ENCODE results near the gene TSPEAR. TPM values are rescaled to one million over a fixed set of nuclear protein-coding genes. Genes with fewer than 3 reads are reported as not detected.
A peak's percentile ranks its signal among the peaks of the same experiment; 100 is the strongest.
"Not testable (repeated sequence)": the region's sequence is repeated elsewhere in the genome, so short reads cannot be mapped to it uniquely, and the experiment has no call there.

TSPEAR gene
- polyA plus RNA-seq, 6 donors from 2014 or later: not detected

DNA sequence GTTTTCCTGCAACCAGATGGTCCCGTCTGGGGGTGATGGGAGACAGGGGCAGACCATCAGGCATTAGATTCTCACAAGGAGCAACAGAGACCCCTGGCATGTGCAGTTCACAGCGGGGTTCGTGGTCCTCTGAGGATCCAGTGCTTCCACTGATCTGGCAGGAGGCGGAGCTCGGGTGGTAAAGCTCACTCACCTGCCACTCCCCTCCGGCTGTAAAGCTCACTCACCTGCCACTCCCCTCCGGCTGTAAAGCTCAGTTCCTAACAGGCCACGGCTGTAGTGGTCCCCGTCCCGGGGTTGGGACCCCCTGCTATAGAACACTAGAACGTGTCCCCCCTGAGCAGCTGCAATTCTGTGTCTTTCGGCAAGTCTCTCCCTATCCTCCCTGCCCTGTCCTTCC is 9.8 kb downstream of the TSPEAR start:
- H3K9me3 Mint-ChIP-seq: peaks cover 0 to 26% (median 16%) of the 10 kb centered on the region in 7 donors
- ATAC-seq (ENCODE audit: low read depth in 2 of 2) (no peak), DNase-seq (no peak)
- peaks cover 0 to 28% of the 10 kb centered on the region in 2 donors for H3K36me3 Mint-ChIP-seq
- peaks cover 0 to 6% (median 6%) of the 10 kb centered on the region in 3 donors for H3K4me1 Mint-ChIP-seq
- H3K4me3 Mint-ChIP-seq: no peak overlapping the region
- H3K27ac Mint-ChIP-seq: peak overlapping the region in 1 of 6 donors; percentile 10
- peaks cover 30 to 97% (median 93%) of the 10 kb centered on the region in 3 donors for H3K27me3 Mint-ChIP-seq

- Mint-ChIP-seq H3K9me3 (peaks cover 0 to 22% (median 15%) of the 10 kb centered on the region in 7 donors), H3K4me3 (no peak overlapping the region), H3K4me1 (peaks cover 0 to 6% (median 5%) of the 10 kb centered on the region in 3 donors), H3K27ac (no peak overlapping the region), H3K36me3 (peaks cover 0 to 27% of the 10 kb centered on the region in 2 donors), H3K27me3 (peaks cover 33 to 97% (median 97%) of the 10 kb centered on the region in 3 donors)
- ATAC-seq (ENCODE audit: low read depth in 2 of 2) (no peak), DNase-seq (no peak)
Measured at GRCh38 chr21:44701023-44701400, 10.4 kb downstream of the TSPEAR start.

DNA sequence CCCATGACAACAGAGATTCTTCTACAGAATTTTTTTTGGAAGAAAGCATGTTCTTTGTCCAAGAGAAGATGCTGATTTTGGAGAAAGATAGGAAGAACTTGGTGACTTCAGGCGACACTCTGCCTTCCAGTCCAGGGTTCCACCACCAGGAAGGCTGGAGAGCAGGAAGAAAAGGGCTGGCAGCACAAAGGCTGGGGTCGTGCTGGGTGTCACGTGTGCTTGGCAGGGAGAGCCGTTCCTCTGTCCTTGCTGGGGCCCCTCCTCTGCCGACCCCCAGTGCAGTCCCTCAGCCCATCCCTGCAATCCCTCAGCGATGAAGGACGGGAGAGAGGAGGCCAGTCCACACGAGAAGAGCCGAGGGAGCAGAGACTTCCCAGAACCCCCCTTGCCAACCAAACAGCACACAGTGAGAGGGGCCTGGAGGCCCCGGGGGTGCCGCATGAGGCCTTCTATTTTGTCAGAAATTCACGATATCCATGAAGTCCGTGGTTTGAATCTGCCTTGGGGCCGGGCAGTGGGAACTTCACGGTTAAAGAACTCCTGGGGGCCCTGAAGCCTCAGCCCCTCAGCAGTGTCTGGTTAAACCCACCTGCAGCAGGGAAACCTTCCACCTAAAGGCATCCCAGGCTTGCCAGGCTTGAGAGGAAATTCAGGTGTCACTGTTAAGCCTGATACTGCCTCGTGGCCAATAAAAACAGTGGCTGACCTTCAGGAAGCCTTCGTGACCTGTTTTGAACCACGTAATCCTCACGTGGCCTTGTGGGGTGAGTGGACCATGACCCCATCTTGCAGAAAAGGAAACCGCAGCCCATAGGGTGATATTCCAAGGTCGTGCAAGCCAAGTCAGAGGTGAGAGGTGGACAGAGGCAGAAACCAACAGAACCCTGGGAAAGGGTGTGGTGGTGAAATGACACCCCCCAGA is 11.0 kb downstream of the TSPEAR start:
- peaks cover 0 to 6% (median 1%) of the 10 kb centered on the region in 3 donors for H3K4me1 Mint-ChIP-seq
- peaks cover 35 to 97% (median 97%) of the 10 kb centered on the region in 3 donors for H3K27me3 Mint-ChIP-seq
- ATAC-seq (ENCODE audit: low read depth in 2 of 2) (no peak), DNase-seq (no peak)
- peaks cover 0 to 19% (median 8%) of the 10 kb centered on the region in 7 donors for H3K9me3 Mint-ChIP-seq
- H3K4me3 Mint-ChIP-seq: peak overlapping the region in 1 of 8 donors; percentile 56
- no peak overlapping the region for H3K27ac Mint-ChIP-seq
- H3K36me3 Mint-ChIP-seq: peaks cover 0 to 21% of the 10 kb centered on the region in 2 donors

GRCh38 chr21:44699502-44700001 is 11.8 kb downstream of the TSPEAR start:
- peak overlapping the region in 1 of 8 donors; percentile 56 for H3K4me3 Mint-ChIP-seq
- H3K27me3 Mint-ChIP-seq: peaks cover 38 to 92% (median 92%) of the 10 kb centered on the region in 3 donors
- DNase-seq (no peak), ATAC-seq (ENCODE audit: low read depth in 2 of 2) (no peak)
- peaks cover 0 to 15% of the 10 kb centered on the region in 2 donors for H3K36me3 Mint-ChIP-seq
- H3K4me1 Mint-ChIP-seq: peaks cover 0 to 6% (median 1%) of the 10 kb centered on the region in 3 donors
- H3K27ac Mint-ChIP-seq: no peak overlapping the region
- H3K9me3 Mint-ChIP-seq: peaks cover 0 to 12% (median 2%) of the 10 kb centered on the region in 7 donors

- Mint-ChIP-seq H3K9me3 (peaks cover 2 to 19% (median 11%) of the 10 kb centered on the region in 7 donors), H3K4me3 (no peak overlapping the region), H3K27me3 (peaks cover 41 to 85% (median 82%) of the 10 kb centered on the region in 3 donors), H3K36me3 (peaks cover 0 to 21% of the 10 kb centered on the region in 2 donors), H3K4me1 (peaks cover 0 to 5% (median 1%) of the 10 kb centered on the region in 3 donors), H3K27ac (peak overlapping the region in 1 of 6 donors; percentile 63)
- DNase-seq (no peak), ATAC-seq (ENCODE audit: low read depth in 2 of 2) (no peak)
Measured at GRCh38 chr21:44697811-44698734, 13.3 kb downstream of the TSPEAR start.

DNA sequence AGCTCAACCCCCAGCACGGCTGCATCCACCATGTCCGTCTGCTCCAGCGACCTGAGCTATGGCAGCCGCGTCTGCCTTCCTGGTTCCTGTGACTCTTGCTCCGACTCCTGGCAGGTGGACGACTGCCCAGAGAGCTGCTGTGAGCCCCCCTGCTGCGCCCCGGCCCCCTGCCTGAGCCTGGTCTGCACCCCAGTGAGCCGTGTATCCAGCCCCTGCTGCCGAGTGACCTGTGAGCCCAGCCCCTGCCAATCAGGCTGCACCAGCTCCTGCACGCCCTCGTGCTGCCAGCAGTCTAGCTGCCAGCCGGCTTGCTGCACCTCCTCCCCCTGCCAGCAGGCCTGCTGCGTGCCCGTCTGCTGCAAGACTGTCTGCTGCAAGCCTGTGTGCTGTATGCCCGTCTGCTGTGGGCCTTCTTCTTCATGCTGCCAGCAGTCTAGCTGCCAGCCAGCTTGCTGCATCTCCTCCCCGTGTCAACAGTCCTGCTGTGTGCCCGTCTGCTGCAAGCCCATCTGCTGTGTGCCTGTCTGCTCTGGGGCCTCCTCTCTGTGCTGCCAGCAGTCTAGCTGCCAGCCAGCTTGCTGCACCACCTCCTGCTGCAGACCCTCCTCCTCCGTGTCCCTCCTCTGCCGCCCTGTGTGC is 14.1 kb downstream of the TSPEAR start, which contains the start of gene KRTAP10-12:
Gene KRTAP10-12 (plus strand): TSS at position 1 of the 639 bp plus-strand sequence. CDS start 30 bp downstream, at position 31.
- Mint-ChIP-seq H3K36me3 (peaks cover 0 to 22% of the 10 kb centered on the region in 2 donors), H3K9me3 (peaks cover 5 to 26% (median 18%) of the 10 kb centered on the region in 7 donors), H3K27me3 (peaks cover 41 to 78% (median 75%) of the 10 kb centered on the region in 3 donors)
- not testable (repeated sequence) for DNase-seq; H3K27ac Mint-ChIP-seq; H3K4me3 Mint-ChIP-seq; ATAC-seq (ENCODE audit: low read depth in 2 of 2); H3K4me1 Mint-ChIP-seq

DNA sequence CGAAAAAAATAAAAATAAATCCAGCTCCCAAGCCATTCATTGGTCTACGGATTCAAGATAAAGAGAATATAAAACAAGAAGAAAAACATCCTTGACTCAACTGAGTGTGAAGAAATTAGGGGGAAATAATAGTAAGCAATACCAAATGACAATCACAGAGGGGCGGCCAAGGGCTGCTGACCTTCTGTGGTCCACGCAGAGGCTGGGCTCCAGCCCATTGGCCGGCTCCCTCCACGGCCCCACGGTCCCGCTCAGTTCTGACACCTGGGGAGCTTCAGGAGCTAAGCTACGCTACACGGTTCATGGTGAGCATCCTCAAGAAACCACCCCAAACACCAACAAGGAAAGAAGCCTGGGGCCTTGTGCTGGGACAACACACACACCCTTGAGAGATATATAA is 14.8 kb downstream of the TSPEAR start:
- H3K36me3 Mint-ChIP-seq: peaks cover 0 to 24% of the 10 kb centered on the region in 2 donors
- H3K4me1 Mint-ChIP-seq: peaks cover 0 to 1% (median 0%) of the 10 kb centered on the region in 3 donors
- peaks cover 5 to 32% (median 25%) of the 10 kb centered on the region in 7 donors for H3K9me3 Mint-ChIP-seq
- no peak overlapping the region for H3K4me3 Mint-ChIP-seq
- ATAC-seq (ENCODE audit: low read depth in 2 of 2): no peak
- no peak overlapping the region for H3K27ac Mint-ChIP-seq
- DNase-seq: no peak
- H3K27me3 Mint-ChIP-seq: peaks cover 36 to 70% (median 67%) of the 10 kb centered on the region in 3 donors

- peaks cover 0 to 24% of the 10 kb centered on the region in 2 donors for H3K36me3 Mint-ChIP-seq
- H3K9me3 Mint-ChIP-seq: peaks cover 5 to 32% (median 25%) of the 10 kb centered on the region in 7 donors
- peaks cover 0 to 1% (median 0%) of the 10 kb centered on the region in 3 donors for H3K4me1 Mint-ChIP-seq
- H3K4me3 Mint-ChIP-seq: no peak overlapping the region
- ATAC-seq (ENCODE audit: low read depth in 2 of 2) (no peak), DNase-seq (no peak)
- peaks cover 30 to 61% (median 58%) of the 10 kb centered on the region in 3 donors for H3K27me3 Mint-ChIP-seq
- H3K27ac Mint-ChIP-seq: no peak overlapping the region
Measured at GRCh38 chr21:44695641-44696040, 15.7 kb downstream of the TSPEAR start.

GRCh38 chr21:44695184-44695583 is 16.2 kb downstream of the TSPEAR start:
- peak overlapping the region in 1 of 8 donors; percentile 64 for H3K4me3 Mint-ChIP-seq
- H3K9me3 Mint-ChIP-seq: peaks cover 5 to 32% (median 25%) of the 10 kb centered on the region in 7 donors
- no peak for DNase-seq
- ATAC-seq (ENCODE audit: low read depth in 2 of 2): no peak
- H3K4me1 Mint-ChIP-seq: peaks cover 0 to 1% (median 0%) of the 10 kb centered on the region in 3 donors
- H3K27ac Mint-ChIP-seq: no peak overlapping the region
- H3K27me3 Mint-ChIP-seq: peaks cover 30 to 62% (median 56%) of the 10 kb centered on the region in 3 donors
- peaks cover 0 to 24% of the 10 kb centered on the region in 2 donors for H3K36me3 Mint-ChIP-seq

- peaks cover 5 to 32% (median 25%) of the 10 kb centered on the region in 7 donors for H3K9me3 Mint-ChIP-seq
- H3K36me3 Mint-ChIP-seq: peaks cover 0 to 23% of the 10 kb centered on the region in 2 donors
- H3K27ac Mint-ChIP-seq: no peak overlapping the region
- H3K4me1 Mint-ChIP-seq: peaks cover 0 to 1% (median 0%) of the 10 kb centered on the region in 3 donors
- H3K4me3 Mint-ChIP-seq: peak overlapping the region in 1 of 8 donors; percentile 64
- ATAC-seq (ENCODE audit: low read depth in 2 of 2): no peak
- H3K27me3 Mint-ChIP-seq: peaks cover 27 to 62% (median 56%) of the 10 kb centered on the region in 3 donors
- DNase-seq: no peak
Measured at GRCh38 chr21:44694776-44695175, 16.6 kb downstream of the TSPEAR start.

DNA sequence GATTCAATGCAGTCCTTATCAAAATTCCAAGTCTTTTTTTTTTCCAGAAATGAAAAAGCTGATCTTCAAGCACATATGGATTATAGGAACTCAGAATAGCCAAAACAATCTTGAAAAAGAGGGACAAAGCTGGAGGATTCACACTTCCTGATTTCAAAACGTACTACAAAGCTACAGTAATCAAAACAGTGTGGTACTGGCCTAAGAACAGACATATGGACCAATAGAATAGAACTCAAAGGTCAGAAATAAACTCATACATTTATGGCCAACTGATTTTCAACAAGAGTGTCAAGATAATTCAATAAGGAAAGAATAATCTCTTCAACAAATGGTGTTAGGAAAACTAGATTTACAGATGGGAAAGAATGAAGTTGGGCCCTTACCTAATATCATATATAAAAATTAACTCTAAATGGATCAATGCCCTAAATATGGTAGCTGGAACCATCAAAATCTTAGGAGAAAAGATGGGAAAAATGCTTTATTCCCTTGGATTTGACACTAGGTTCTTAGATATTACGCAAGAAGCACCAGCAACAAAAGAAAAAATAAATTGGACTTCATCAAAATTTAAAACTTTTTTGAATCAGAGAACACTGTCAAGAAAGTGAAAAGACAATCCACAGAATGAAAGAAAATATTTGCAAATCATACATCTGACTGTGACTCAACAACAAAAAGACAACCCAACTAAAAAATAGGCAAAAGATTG is 18.4 kb downstream of the TSPEAR start:
- Mint-ChIP-seq H3K4me3 (no peak overlapping the region), H3K36me3 (peaks cover 0 to 17% of the 10 kb centered on the region in 2 donors), H3K27ac (no peak overlapping the region), H3K4me1 (no peaks in the 10 kb centered on the region), H3K9me3 (peaks cover 5 to 32% (median 25%) of the 10 kb centered on the region in 7 donors), H3K27me3 (peaks cover 21 to 54% (median 53%) of the 10 kb centered on the region in 3 donors)
- DNase-seq (no peak), ATAC-seq (ENCODE audit: low read depth in 2 of 2) (no peak)
